ENCODE measurements around the gene ANAPC5.
"Not testable (repeated sequence)": the region's sequence is repeated elsewhere in the genome, so short reads cannot be mapped to it uniquely, and the experiment has no call there.

Gene ANAPC5

DNA sequence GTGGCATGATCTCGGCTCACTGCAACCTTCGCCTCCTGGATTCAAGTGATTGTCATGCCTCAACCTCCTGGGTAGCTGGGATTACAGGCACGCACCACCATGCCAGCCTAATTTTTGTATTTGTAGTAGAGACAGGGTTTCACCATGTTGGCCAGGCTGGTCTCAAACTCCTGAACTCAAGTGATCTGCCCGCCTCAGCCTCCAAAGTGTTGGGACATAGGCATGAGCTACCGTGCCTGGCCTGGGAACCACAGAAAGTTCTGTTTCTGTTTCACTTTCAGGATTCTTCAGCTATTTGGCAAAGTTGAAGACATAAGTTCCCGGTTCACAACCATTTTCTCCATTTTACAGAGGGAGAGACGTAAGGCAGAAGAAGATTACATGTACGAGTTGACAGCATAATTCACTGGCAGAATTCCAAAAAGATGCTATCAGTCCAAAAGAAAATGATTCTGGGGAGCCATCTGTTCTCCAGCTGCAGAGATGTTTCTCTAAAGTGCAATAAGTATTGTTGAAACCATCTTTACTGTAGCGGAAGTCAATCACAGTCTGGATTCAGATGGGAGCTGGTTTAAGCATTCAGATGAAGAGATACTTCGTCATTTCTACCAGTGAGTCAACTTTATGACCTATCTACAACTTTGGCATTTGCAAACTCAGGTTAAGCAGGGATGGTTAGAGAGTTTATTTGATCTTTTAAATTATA, 39.6 kb upstream of the ANAPC5 start:
- Histone ChIP-seq H3K36me3 (ENCODE audit: low read length) (no peaks in the 10 kb centered on the region), H4K20me1 (ENCODE audit: low read depth, low read length) (no peaks in the 10 kb centered on the region), H3K27me3 (ENCODE audit: low read length) (no peaks in the 10 kb centered on the region), H3K9me3 (ENCODE audit: insufficient read depth, low read length) (no peaks in the 10 kb centered on the region), H3K9ac (ENCODE audit: low read length) (no peak overlapping the region), H3K9me2 (replicated peaks; ENCODE audit: insufficient read depth, low read length) (no peaks in the 10 kb centered on the region), H3K4me3 (ENCODE audit: insufficient read depth, low read length, poor library complexity, severe bottlenecking) (no peak overlapping the region), H2AFZ (ENCODE audit: low read depth, low read length, severe bottlenecking) (no peak overlapping the region), H3K27ac (ENCODE audit: low read depth, low read length) (no peak overlapping the region), H3K79me2 (ENCODE audit: insufficient read depth, low read length) (no peaks in the 10 kb centered on the region), H3F3A (ENCODE audit: insufficient read depth) (no peaks in the 10 kb centered on the region), H3K4me2 (ENCODE audit: low read depth, low read length, poor library complexity, severe bottlenecking) (no peak overlapping the region)
- TF ChIP-seq EZH2phosphoT487 (conservative IDR thresholded peaks at IDR 0.05; ENCODE audit: low read length): no peak
- TF ChIP-seq, protein P1, sequence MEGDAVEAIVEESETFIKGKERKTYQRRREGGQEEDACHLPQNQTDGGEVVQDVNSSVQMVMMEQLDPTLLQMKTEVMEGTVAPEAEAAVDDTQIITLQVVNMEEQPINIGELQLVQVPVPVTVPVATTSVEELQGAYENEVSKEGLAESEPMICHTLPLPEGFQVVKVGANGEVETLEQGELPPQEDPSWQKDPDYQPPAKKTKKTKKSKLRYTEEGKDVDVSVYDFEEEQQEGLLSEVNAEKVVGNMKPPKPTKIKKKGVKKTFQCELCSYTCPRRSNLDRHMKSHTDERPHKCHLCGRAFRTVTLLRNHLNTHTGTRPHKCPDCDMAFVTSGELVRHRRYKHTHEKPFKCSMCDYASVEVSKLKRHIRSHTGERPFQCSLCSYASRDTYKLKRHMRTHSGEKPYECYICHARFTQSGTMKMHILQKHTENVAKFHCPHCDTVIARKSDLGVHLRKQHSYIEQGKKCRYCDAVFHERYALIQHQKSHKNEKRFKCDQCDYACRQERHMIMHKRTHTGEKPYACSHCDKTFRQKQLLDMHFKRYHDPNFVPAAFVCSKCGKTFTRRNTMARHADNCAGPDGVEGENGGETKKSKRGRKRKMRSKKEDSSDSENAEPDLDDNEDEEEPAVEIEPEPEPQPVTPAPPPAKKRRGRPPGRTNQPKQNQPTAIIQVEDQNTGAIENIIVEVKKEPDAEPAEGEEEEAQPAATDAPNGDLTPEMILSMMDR (IDR thresholded peaks at IDR 0.05; ENCODE audit: insufficient read depth, low read length, poor library complexity, severe bottlenecking): no peak

- no peaks in the 10 kb centered on the region for H4K20me1 ChIP-seq (ENCODE audit: low read depth, low read length)
- no peak overlapping the region for H3K4me2 ChIP-seq (ENCODE audit: low read depth, low read length, poor library complexity, severe bottlenecking)
- no peak overlapping the region for H3K9ac ChIP-seq (ENCODE audit: low read length)
- H3K4me3 ChIP-seq (ENCODE audit: insufficient read depth, low read length, poor library complexity, severe bottlenecking): no peak overlapping the region
- no peak overlapping the region for H3K27ac ChIP-seq (ENCODE audit: low read depth, low read length)
- no peaks in the 10 kb centered on the region for H3K79me2 ChIP-seq (ENCODE audit: insufficient read depth, low read length)
- TF ChIP-seq EZH2phosphoT487 (conservative IDR thresholded peaks at IDR 0.05; ENCODE audit: low read length): no peak
- TF ChIP-seq, protein P1 (IDR thresholded peaks at IDR 0.05; ENCODE audit: insufficient read depth, low read length, poor library complexity, severe bottlenecking): no peak
- no peak overlapping the region for H2AFZ ChIP-seq (ENCODE audit: low read depth, low read length, severe bottlenecking)
- no peaks in the 10 kb centered on the region for H3K9me3 ChIP-seq (ENCODE audit: insufficient read depth, low read length)
- H3K9me2 ChIP-seq (replicated peaks; ENCODE audit: insufficient read depth, low read length): no peaks in the 10 kb centered on the region
- H3K27me3 ChIP-seq (ENCODE audit: low read length): no peaks in the 10 kb centered on the region
- H3K36me3 ChIP-seq (ENCODE audit: low read length): no peaks in the 10 kb centered on the region
- no peaks in the 10 kb centered on the region for H3F3A ChIP-seq (ENCODE audit: insufficient read depth)
Measured at GRCh38 chr12:121390856-121391255, 38.6 kb upstream of the ANAPC5 start.

DNA sequence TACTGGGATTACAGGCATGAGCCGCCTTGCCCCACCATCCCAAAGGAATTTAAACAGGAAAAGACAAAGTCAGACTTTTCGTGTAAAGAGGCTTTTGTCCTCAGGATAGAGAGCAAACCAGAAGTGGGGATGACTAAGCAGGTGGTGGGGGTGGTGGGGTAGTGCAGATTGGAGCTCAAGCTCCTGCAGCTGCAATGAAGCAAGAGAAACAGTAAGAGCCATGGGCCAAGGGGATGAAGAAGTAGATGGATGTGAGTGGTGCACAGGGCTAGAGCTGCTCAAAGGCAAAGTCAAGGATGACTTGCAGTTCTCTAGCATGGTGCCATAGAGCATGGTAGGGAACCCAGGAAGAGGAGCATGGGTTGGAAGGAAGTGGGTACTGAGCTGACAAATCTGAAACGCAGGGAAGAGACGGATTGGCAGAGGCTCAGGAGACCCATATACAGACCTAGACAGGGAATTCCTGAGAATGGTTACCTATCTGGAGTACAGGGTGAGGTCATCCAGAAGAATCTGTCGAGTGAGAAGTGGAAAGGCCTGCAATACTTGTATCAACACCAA, 36.3 kb upstream of the ANAPC5 start:
- Histone ChIP-seq H3K27me3 (ENCODE audit: low read length) (no peaks in the 10 kb centered on the region), H3K4me3 (ENCODE audit: insufficient read depth, low read length, poor library complexity, severe bottlenecking) (no peak overlapping the region), H3K9me3 (ENCODE audit: insufficient read depth, low read length) (no peaks in the 10 kb centered on the region), H3K79me2 (ENCODE audit: insufficient read depth, low read length) (no peaks in the 10 kb centered on the region), H3K36me3 (ENCODE audit: low read length) (no peaks in the 10 kb centered on the region), H4K20me1 (ENCODE audit: low read depth, low read length) (no peaks in the 10 kb centered on the region), H3F3A (ENCODE audit: insufficient read depth) (no peaks in the 10 kb centered on the region), H2AFZ (ENCODE audit: low read depth, low read length, severe bottlenecking) (no peak overlapping the region), H3K9me2 (replicated peaks; ENCODE audit: insufficient read depth, low read length) (no peaks in the 10 kb centered on the region), H3K27ac (ENCODE audit: low read depth, low read length) (no peak overlapping the region), H3K9ac (ENCODE audit: low read length) (no peak overlapping the region), H3K4me2 (ENCODE audit: low read depth, low read length, poor library complexity, severe bottlenecking) (no peak overlapping the region)
- TF ChIP-seq, protein P1 (IDR thresholded peaks at IDR 0.05; ENCODE audit: insufficient read depth, low read length, poor library complexity, severe bottlenecking): no peak
- no peak for TF ChIP-seq EZH2phosphoT487 (conservative IDR thresholded peaks at IDR 0.05; ENCODE audit: low read length)

- not testable (repeated sequence) for H3K4me3 ChIP-seq (ENCODE audit: insufficient read depth, low read length, poor library complexity, severe bottlenecking); H3K27ac ChIP-seq (ENCODE audit: low read depth, low read length); H3K4me2 ChIP-seq (ENCODE audit: low read depth, low read length, poor library complexity, severe bottlenecking); H3K36me3 ChIP-seq (ENCODE audit: low read length); H3K27me3 ChIP-seq (ENCODE audit: low read length); H2AFZ ChIP-seq (ENCODE audit: low read depth, low read length, severe bottlenecking); H3K9me2 ChIP-seq (replicated peaks; ENCODE audit: insufficient read depth, low read length); H3K79me2 ChIP-seq (ENCODE audit: insufficient read depth, low read length); H4K20me1 ChIP-seq (ENCODE audit: low read depth, low read length); H3F3A ChIP-seq (ENCODE audit: insufficient read depth); H3K9ac ChIP-seq (ENCODE audit: low read length); H3K9me3 ChIP-seq (ENCODE audit: insufficient read depth, low read length)
Measured at GRCh38 chr12:121384891-121385290, 32.7 kb upstream of the ANAPC5 start.

All from SU-DHL-6 (cell line).